Subcutaneous adipose tissue (tissue), 4 donors: Measurements from ENCODE around the gene SKI. TPM values are rescaled to one million over a fixed set of nuclear protein-coding genes. Genes with fewer than 3 reads are reported as not detected.

ENCODE experiments used
- CTCF ChIP-seq: fragments of 450-650 bp; IDR thresholded peaks from one replicate; pipeline ENCODE4 v1.5.1; 2016; ENCODE audit warnings: low read depth, mild to moderate bottlenecking, control low read depth, antibody characterized with exemption, moderate library complexity
- total RNA-seq, 4 donors: library from RNA; depleted of rRNA; stranded (reverse); fragments of >200 nt; gene quantifications; one replicate each; pipeline ENCODE4 v1.1.0, GENCODE V29; 2016

The SKI gene
- total RNA-seq, 4 donors from 2014 or later = 24.3 to 67.6 (median 27.8) TPM

- TF ChIP-seq CTCF = no peak
Measured at GRCh38 chr1:2208309-2209239, 19.5 kb upstream of the SKI start.

GRCh38 chr1:2209400-2210083, 18.6 kb upstream of the SKI start:
- TF ChIP-seq CTCF = no peak

GRCh38 chr1:2210084-2210653, 17.9 kb upstream of the SKI start:
- no peak for TF ChIP-seq CTCF

GRCh38 chr1:2210786-2211185, 17.3 kb upstream of the SKI start:
- no peak for TF ChIP-seq CTCF

GRCh38 chr1:2212274-2212531, 15.9 kb upstream of the SKI start:
- TF ChIP-seq CTCF = no peak

- TF ChIP-seq CTCF = no peak
Measured at GRCh38 chr1:2212532-2213491, 15.3 kb upstream of the SKI start.
